Left forelimb (tissue), 1 donor: ENCODE results near the gene RESF1.

ENCODE experiments used
- DNase-seq: peaks from one replicate; pipeline ENCODE4 v3.0.0-alpha.2; 2018; ENCODE audit warnings: low spot score

RESF1 gene

GRCh38 chr12:31958569-31959160 is 550 bp upstream of the RESF1 start:
- DNase-seq, result no peak

- DNase-seq, result peak; percentile 69
These were observed 631 bp downstream of the RESF1 start for GRCh38 chr12:31959701-31960391.

GRCh38 chr12:31961137-31961536 is 1.9 kb downstream of the RESF1 start:
- no peak for DNase-seq

- DNase-seq, result no peak
These were observed 2.9 kb downstream of the RESF1 start for GRCh38 chr12:31962076-31962475.

- no peak for DNase-seq
These were observed 5.1 kb downstream of the RESF1 start for GRCh38 chr12:31964280-31964679.

GRCh38 chr12:31965090-31965489 is 5.9 kb downstream of the RESF1 start:
- no peak for DNase-seq

- DNase-seq, result no peak
These were observed 7.5 kb downstream of the RESF1 start for GRCh38 chr12:31966558-31967205.

GRCh38 chr12:31967539-31967938 is 8.3 kb downstream of the RESF1 start:
- DNase-seq, result no peak

- DNase-seq, result no peak
These were observed 11.0 kb downstream of the RESF1 start for GRCh38 chr12:31970199-31970598.

GRCh38 chr12:31973818-31974217 is 14.6 kb downstream of the RESF1 start:
- no peak for DNase-seq

- no peak for DNase-seq
These were observed 15.5 kb downstream of the RESF1 start for GRCh38 chr12:31974673-31975072.

GRCh38 chr12:31984806-31985591 is 25.8 kb downstream of the RESF1 start:
- DNase-seq, result no peak

- DNase-seq, result no peak
These were observed 26.6 kb downstream of the RESF1 start for GRCh38 chr12:31985832-31986231.

GRCh38 chr12:31989571-31990362 is 30.6 kb downstream of the RESF1 start:
- no peak for DNase-seq

GRCh38 chr12:31991146-31991545 is 31.9 kb downstream of the RESF1 start:
- no peak for DNase-seq

GRCh38 chr12:31991815-31992214 is 32.6 kb downstream of the RESF1 start:
- DNase-seq, result no peak

- no peak for DNase-seq
These were observed 40.5 kb downstream of the RESF1 start for GRCh38 chr12:31999692-32000091.

GRCh38 chr12:32000373-32001005 is 41.3 kb downstream of the RESF1 start:
- no peak for DNase-seq

GRCh38 chr12:32002848-32003493 is 43.8 kb downstream of the RESF1 start:
- DNase-seq, result no peak

GRCh38 chr12:32003654-32004053 is 44.4 kb downstream of the RESF1 start:
- DNase-seq, result no peak
